HG03432 (cell line): ENCODE data around the gene ME3.
A peak's percentile ranks its signal among the peaks of the same experiment; 100 is the strongest.

Experiments used
- ATAC-seq: cut with Tn5 transposase; IDR thresholded peaks from one replicate; pipeline ENCODE4 v1.9.1; 2021; ENCODE audit warnings: mild to moderate bottlenecking, moderate library complexity; ENCODE audit not compliant: unreplicated experiment

Gene ME3

GRCh38 chr11:86497310-86497709, 175.1 kb downstream of the ME3 start:
- no peak for ATAC-seq

- ATAC-seq = no peak
Observed at GRCh38 chr11:86495351-86495750, 177.1 kb downstream of the ME3 start.

- ATAC-seq = no peak
Observed at GRCh38 chr11:86492370-86493010, 179.9 kb downstream of the ME3 start.

GRCh38 chr11:86491027-86491426, 181.4 kb downstream of the ME3 start:
- ATAC-seq = no peak

GRCh38 chr11:86490582-86490981, 181.8 kb downstream of the ME3 start:
- ATAC-seq = no peak

- ATAC-seq = no peak
Observed at GRCh38 chr11:86489442-86489841, 183.0 kb downstream of the ME3 start.

GRCh38 chr11:86488553-86488952, 183.9 kb downstream of the ME3 start:
- ATAC-seq = no peak

- no peak for ATAC-seq
Observed at GRCh38 chr11:86487671-86488070, 184.7 kb downstream of the ME3 start.

- peak; percentile 74 for ATAC-seq
Observed at GRCh38 chr11:86486261-86487030, 186.0 kb downstream of the ME3 start.

GRCh38 chr11:86484795-86485166, 187.6 kb downstream of the ME3 start:
- ATAC-seq = no peak

GRCh38 chr11:86483940-86484794, 188.2 kb downstream of the ME3 start:
- ATAC-seq = no peak

GRCh38 chr11:86483610-86483939, 188.8 kb downstream of the ME3 start:
- no peak for ATAC-seq

GRCh38 chr11:86482692-86483091, 189.7 kb downstream of the ME3 start:
- ATAC-seq = no peak

- no peak for ATAC-seq
Observed at GRCh38 chr11:86481399-86481798, 191.0 kb downstream of the ME3 start.

- ATAC-seq = no peak
Observed at GRCh38 chr11:86478348-86478747, 194.1 kb downstream of the ME3 start.

- no peak for ATAC-seq
Observed at GRCh38 chr11:86477495-86478155, 194.8 kb downstream of the ME3 start.

GRCh38 chr11:86476109-86476861, 196.1 kb downstream of the ME3 start:
- no peak for ATAC-seq

GRCh38 chr11:86475027-86475426, 197.4 kb downstream of the ME3 start:
- ATAC-seq = no peak

GRCh38 chr11:86473991-86474833, 198.2 kb downstream of the ME3 start:
- ATAC-seq = no peak
